HG02763 (cell line): Measurements from ENCODE around the gene CCDC174.
"Not testable (repeated sequence)": the region's sequence is repeated elsewhere in the genome, so short reads cannot be mapped to it uniquely, and the experiment has no call there.

Source experiments
- ATAC-seq: cut with Tn5 transposase; IDR thresholded peaks from one replicate; pipeline ENCODE4 v1.9.1; 2021; ENCODE audit warnings: mild to moderate bottlenecking, moderate library complexity; ENCODE audit not compliant: unreplicated experiment

CCDC174 gene

GRCh38 chr3:14649466-14649865, 2.1 kb upstream of the CCDC174 start:
- no peak for ATAC-seq

DNA sequence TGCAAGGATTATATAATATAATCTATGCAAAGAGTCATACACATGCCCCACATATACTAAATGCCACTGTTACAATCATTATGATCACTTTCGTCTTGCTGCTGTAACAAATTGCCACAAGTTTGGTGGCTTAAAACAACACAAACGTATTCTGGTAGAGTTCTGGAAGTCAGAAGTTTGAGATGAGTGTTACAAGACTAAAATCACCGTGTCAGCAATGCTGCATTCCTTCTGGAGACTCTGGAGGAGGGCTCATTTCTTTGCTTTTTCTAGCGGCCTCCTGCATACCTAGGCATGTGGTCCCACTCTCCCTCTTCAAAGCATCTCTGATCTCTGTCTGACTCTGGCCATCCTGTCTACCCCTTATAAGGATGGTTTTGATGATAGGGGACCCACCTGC, 1.4 kb upstream of the CCDC174 start:
- no peak for ATAC-seq

GRCh38 chr3:14652360-14652907, 872 bp downstream of the CCDC174 start:
- not testable (repeated sequence) for ATAC-seq

- ATAC-seq, result no peak
Observed at GRCh38 chr3:14657579-14657978, 6.0 kb downstream of the CCDC174 start.

DNA sequence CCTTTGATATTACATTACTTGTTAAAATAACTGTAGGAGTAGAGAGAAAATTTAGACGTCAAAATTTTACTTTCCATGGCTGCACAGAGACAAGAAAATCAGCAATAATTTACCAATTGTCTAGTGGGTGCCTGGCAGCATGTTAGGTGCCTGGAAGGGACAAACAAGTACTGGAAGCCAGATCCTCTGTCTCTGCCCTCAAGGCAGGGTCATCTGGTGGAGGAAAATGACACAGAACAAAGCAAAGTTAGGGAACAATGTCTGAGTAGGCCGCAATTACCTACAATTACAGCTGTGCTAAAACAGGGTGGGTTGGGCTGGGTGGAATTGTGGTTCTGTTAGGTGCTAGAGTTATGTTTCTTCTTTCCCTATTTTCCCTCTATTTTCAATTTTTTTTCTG, 7.4 kb downstream of the CCDC174 start:
- no peak for ATAC-seq

- ATAC-seq, result no peak
Observed at GRCh38 chr3:14660942-14661341, 9.4 kb downstream of the CCDC174 start.

- ATAC-seq, result no peak
Observed at GRCh38 chr3:14663396-14664135, 12.0 kb downstream of the CCDC174 start.

DNA sequence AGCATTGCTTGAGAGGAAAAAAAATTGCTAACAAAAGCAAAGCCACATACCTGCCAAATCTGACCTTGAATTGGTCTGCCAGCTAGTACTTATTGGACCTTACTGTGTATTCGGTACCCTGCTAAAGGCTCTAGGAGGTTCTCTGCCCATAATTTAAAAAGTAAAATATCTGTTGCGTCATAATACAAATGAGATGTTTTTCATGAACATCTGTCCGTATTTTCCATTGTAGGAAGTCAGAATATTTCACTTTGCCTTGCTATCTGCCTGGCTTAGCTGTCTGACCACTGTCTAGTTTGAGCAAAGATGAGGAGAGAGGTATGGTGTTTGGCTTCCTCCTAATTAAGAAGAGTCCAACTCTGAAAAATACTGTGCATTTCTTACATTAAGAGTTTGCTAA, 12.6 kb downstream of the CCDC174 start:
- ATAC-seq, result no peak

DNA sequence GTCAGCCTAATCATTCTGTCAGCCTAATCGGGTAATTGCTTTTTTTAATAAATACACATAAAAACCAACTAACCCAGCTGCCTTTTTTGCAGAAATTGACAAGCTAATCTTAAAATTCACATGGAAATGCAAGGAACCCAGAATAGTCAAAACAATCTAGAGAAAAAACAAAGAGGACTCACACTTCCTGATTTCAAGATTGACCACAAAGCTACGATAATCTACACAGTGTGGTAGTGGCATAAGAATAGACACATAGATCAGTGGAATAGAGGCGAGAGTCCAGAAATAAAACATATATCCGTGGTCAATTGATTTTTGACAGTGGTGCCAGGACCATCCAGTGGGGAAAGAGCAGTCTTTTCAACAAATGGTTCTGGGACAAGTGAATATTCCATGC, 21.0 kb downstream of the CCDC174 start:
- no peak for ATAC-seq

- ATAC-seq, result no peak
Observed at GRCh38 chr3:14674841-14675240, 23.3 kb downstream of the CCDC174 start, which contains the start of gene C3orf20. Gene C3orf20, plus strand, starts transcription at chr3:14675141. Its CDS starts 7,573 bp downstream, at chr3:14682714.

DNA sequence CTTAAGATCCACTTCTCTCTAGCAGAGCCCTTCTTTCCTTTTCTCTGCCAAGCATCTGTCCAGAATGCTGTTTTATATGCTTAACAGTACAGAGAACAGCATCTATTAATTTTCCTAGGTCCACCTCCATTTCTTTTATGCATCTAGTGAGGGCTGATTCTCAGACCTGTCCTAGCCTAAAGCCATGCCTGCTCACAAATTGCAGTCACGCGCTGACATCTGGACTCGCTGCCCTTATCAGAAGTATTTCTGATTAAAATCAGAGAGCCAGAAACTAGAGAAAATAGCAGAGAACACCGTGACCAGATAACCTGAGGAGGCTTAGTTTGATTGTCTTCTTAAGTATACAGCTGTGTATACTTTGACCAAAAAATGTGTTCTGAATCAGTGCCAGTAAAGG, 25.3 kb downstream of the CCDC174 start:
- ATAC-seq, result no peak

GRCh38 chr3:14678015-14678503, 26.5 kb downstream of the CCDC174 start:
- no peak for ATAC-seq

DNA sequence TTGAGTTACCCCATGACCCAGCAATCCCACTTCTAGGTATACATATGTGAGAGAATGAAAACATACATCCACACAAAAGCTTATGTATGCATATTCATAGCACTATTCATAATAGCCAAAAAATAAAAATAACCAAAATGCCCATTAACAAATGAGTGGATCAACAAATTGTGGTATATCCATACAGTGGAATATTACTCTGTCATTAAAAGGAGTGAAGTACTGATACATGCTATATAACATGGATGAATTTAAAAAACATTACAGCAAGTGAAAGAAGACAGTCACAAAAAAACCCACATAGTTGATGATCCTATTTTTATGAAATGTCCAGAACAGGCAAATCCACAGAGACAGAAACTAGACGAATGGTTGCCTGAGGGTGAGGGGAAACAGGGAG, 28.6 kb downstream of the CCDC174 start:
- no peak for ATAC-seq

DNA sequence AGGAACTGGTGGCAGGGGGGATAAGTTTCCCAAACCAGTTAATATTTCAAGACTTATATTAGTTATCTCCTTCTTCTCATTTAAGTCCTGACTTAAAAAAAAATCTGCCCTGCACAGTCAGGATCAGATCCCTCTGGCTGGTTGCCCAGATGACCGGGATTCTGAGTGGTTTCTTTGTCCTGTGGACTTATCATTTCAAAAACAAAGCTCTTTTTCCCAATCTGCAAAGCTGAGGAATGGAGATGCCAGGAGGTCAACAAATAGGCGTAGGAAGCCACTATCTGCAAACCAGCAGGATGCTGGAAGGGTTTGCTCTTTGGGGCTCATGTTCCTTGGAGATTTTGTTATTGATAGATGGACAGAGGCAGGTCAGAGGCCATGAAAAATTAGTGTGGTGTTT, 29.2 kb downstream of the CCDC174 start:
- no peak for ATAC-seq

GRCh38 chr3:14684447-14684846, 32.9 kb downstream of the CCDC174 start:
- no peak for ATAC-seq

- ATAC-seq, result no peak
Observed at GRCh38 chr3:14685179-14685578, 33.6 kb downstream of the CCDC174 start.

DNA sequence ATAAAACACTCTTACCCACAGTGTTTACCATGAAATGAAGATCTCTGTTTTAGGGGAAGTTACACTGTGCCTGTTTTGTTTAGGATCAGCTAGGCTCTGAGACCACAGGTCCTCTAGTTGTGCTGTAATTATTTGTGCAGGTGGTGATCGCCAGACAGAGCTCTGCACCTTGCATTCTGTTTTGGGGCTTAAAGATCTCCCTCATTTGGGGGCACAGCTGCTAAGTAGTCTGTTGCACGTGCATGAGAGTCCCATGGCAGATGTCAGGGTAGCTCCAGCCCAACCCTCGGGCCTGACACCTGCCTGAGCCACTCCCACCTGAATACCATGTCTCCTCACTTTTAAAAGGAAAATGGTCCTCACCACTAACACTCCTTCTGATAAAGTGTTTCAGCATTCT, 35.8 kb downstream of the CCDC174 start:
- ATAC-seq, result no peak

GRCh38 chr3:14688525-14688924, 37.0 kb downstream of the CCDC174 start:
- peak; percentile 40 for ATAC-seq

- no peak for ATAC-seq
Observed at GRCh38 chr3:14689247-14689980, 37.9 kb downstream of the CCDC174 start.

- ATAC-seq, result peak; percentile 39
Observed at GRCh38 chr3:14691239-14691638, 39.7 kb downstream of the CCDC174 start.

DNA sequence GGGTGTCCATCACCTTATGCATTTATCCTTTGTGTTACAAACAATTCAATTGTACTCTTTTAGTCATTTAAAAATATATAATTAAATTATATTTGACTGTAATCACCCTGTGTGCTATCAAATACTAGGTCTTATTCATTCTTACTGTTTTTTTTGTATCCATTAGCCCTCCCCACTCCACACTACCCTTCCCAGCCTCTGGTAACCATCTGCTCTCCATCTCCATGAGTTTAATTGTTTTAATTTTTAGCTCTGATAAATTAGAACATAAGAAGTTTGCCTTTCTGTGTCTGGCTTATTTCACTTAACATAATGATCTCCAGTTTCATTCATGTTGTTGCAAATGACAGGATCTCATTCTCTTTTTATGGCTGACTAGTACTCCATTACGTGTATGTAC, 40.2 kb downstream of the CCDC174 start:
- no peak for ATAC-seq
